GM18951 (cell line): ENCODE measurements around the gene EXD2.
"Not testable (repeated sequence)": the region's sequence is repeated elsewhere in the genome, so short reads cannot be mapped to it uniquely, and the experiment has no call there.

ENCODE experiments used
- POLR2A ChIP-seq: IDR thresholded peaks from 4 replicates; pipeline ENCODE4 v1.6.1; 2011; ENCODE audit warnings: mild to moderate bottlenecking; ENCODE audit not compliant: insufficient read length, insufficient read depth; ENCODE audit errors: extremely low read depth
- in situ Hi-C: fragments of 300-500 bp; cut with MboI; formaldehyde crosslinking; loops from one replicate; pipeline ENCODE4 v1.12.0; 2022; ENCODE audit warnings: low sequenced_read_pairs, mixed read lengths, inconsistent platforms; ENCODE audit not compliant: unreplicated experiment

Gene EXD2

DNA sequence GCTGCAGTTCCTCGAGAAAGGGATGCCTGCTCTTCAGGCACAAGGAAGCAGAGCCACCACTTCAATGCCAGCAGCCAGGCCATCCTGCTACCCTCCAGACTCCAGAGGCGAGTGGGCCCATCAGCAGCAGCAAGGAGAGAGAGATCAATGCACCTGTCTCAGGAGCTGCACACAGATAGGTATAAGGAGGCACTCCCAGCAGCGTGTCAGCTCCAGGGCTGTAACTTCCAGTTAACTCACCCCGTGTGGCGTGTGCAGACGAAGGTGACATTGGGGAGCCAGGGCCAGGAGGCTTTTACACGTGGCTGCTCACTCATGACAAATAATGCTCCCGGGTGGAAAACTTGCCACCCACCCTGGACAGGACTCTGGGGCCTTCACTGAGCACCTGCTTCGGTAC lies 92.9 kb downstream of the EXD2 start:
- no peak for TF ChIP-seq POLR2A
- in situ Hi-C loops, result no loop called here

DNA sequence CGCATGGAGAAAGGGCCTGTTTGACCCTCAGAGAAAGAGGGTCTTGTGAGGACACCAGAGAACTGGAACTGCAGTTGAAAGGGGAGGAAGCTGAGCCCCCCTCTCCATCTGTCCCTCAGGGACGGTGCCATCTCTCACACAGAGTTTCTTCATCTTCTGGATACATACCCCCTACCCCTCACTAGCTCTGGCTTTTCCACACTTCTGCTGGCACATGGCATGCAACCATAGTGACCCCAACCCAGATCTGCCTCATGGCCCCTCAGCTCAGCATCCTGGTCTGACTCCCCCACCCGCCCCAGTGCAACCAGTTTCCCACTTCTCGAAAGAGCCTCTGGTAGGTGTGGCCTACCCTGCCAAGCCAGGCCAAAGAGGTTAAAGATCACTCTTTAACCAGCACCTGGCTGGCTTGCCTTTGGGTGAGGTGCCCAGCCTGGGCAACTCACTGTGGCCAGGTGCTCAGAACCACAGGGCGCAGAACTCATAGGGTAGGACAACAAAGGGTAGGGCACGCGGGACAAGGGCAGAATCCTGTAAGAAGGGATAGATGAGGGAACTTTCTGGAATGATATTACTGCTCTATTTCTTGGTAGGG lies 94.5 kb downstream of the EXD2 start:
- in situ Hi-C loops, result no loop called here
- TF ChIP-seq POLR2A, result no peak

DNA sequence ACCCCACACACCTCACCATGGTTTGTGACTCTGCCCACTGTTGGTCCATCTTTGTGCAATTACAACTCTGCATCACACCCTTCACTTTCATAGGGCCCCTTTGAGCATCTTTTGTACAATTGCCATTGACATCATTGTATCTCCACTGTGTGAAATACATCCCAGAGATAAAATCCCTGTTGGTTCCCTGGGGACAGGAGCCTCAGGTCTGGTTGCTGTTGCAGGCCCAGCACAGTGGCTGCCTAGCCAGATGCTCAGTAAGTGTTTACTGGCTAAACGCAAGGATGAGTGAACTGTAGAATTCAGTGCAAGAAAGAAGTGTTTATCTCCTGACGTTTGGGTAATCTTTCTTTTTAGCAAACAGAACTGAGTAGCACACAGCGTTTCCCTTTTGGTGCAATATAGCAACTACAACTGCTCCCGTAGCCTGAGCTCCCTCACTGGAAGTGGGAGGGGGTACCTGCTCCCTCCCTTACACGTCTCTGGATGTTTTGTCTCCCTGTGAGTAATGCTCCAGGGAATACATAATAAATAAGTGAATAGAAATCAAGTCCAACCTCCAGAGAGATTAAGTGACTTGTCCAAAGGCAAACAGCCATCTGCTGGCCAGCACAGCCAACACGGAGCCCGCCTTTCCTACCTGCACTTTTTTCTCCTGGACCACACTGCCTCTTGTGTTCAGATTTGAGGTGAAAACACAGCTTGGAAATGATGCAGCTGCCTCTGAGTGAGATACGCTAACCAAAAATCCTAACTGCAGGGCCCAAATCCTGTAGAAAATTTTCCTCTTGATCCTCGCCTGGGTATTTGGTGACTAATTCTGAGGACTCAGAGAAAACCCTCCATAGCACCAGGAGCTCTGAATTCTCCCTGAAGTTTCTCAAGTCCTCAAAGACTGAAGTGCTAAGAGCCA lies 96.1 kb downstream of the EXD2 start:
- TF ChIP-seq POLR2A, result no peak
- in situ Hi-C loops, result no loop called here

DNA sequence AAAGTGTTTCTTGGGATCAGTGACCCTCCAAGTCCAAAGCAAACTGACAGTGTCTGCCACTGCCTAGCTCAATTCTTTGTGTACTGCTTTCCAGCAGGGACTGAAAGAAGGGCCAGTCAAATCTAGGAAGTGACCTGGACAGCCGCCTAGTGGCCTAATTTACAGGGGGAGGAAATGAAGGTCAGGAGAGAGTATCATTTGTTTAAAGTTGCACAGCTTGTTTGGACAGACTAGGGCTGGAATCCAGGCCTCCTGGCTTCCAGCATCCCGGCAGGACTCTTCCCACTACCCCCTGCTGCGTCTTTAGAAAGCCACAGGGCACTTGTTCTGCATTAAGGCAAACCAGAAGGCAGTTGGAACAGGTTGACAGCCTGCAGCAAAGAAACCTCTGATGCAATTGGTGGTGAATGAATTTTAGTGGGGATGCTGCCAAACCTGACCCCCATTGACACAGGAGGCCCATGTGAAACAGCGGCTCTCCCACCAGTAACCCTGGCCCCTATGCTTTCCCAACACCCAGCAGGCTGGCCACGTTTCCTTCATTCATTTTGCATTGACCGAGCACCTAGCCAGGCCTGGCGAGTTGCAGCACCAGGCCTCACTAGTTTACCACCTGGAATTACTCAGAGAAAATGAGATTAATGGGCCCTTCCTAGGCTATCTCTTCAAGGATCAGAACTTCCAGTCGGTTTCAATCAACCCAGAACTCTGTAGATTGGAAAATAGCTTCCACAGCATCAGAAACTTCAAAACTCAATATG lies 96.9 kb downstream of the EXD2 start:
- in situ Hi-C loops, result no loop called here
- no peak for TF ChIP-seq POLR2A

DNA sequence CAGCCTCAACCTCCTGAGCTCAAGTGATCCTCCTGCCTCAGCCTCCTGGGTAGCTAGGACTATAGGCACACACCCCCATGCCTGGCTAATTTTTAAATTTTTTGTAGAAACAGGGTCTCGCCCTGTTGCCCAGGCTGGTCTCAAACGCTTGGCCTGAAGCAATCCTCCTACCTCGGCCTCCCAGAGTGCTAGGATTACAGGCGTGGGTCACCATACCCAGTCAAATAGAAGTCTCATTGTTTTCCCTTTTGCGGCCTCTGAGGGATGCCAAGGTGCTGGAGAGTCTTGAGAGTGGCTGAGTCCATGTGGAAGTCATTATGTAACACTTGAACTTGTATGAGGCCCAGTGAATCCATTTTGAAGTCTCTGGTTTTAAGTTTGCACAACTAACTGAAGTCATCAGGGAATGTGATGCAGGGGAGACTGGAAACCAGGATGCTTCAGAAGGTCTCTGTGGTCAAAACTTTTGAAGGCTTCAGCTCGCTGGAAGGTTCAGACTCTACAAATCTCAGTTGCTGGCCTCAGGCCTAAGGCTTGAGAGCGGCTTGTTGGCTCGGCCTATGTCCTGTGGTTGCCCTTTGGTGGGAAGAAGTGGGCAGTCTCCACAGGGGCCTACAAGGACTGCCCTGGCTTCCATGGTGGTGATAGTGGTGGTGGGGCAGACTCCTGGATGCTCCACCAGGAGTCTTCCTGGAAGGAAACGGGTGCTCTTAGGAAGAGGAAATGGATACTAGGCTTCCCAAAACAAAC lies 97.8 kb downstream of the EXD2 start:
- TF ChIP-seq POLR2A, result no peak
- in situ Hi-C loops, result no loop called here

DNA sequence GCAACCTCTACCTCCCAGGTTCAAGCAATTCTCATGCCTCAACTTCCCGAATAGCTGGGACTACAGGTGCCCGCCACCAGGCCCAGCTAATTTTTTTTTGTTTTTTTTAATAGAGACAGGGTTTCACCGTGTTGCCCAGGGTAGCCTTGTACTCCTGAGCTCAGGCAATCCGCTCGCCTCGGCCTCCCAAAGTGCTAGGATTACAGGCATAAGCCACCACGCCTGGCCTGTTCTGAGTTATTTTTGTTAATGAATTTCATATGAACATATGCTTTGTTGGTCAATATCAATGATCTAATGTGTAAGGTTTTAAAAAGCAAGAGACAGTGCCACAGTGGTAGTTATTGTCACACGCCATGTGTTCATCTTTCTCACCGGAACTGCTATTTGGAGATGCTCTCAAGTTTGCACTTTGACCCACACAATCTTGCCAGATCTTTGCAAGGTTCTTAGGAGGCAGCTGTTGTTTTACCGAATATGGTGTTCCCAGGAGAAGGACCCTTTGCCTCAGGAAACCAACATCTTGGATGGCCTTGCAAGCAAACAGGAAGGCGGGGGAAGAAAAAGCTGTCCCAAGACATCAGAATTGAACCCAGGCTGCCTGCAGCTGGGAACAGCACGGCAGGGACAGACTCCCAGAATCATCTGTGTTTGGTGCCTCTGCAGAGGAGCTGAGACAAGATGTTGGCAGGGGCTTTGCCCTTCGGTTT lies 98.7 kb downstream of the EXD2 start:
- TF ChIP-seq POLR2A, result no peak
- in situ Hi-C loops, result no loop called here

DNA sequence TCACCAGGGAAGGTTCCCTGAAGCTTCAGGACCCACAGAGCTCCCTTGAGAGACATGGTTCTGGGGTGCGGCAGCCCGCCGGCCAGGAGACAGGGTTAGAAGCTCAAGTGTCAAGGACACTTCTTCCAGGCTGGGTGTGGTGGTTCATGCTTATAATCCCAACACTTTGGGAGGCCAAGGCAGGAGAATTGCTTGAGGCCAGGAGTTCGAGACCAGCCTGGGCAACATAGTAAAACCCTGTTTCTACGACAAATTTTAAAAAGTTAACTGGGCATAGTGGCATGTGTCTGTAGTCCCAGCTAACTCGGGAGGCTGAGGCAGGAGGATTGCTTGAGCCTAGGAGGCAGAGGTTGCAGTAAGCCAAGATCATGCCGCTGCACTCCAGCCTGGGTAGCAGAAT lies 99.6 kb downstream of the EXD2 start:
- in situ Hi-C loops, result not testable (repeated sequence)

DNA sequence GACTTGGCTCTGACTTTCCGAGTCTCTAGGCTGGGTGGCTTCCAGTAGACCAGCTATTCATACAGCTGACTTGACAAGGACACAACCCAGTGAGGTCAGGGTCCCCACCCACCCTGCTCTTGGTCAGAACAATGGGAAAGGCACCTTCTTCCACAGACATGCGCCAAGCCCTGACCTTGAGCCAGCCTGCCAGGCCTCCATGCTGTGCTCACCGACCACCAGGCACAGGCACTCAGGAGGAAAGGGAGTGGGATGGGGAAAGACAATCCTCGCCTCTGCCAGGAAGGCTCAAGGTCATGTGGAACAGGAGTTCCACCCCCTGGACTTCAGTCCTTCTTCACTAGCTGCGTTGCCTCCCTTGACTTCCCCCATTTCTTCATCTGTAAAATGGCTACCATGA lies 100.1 kb downstream of the EXD2 start:
- in situ Hi-C loops, result no loop called here
- TF ChIP-seq POLR2A, result no peak

DNA sequence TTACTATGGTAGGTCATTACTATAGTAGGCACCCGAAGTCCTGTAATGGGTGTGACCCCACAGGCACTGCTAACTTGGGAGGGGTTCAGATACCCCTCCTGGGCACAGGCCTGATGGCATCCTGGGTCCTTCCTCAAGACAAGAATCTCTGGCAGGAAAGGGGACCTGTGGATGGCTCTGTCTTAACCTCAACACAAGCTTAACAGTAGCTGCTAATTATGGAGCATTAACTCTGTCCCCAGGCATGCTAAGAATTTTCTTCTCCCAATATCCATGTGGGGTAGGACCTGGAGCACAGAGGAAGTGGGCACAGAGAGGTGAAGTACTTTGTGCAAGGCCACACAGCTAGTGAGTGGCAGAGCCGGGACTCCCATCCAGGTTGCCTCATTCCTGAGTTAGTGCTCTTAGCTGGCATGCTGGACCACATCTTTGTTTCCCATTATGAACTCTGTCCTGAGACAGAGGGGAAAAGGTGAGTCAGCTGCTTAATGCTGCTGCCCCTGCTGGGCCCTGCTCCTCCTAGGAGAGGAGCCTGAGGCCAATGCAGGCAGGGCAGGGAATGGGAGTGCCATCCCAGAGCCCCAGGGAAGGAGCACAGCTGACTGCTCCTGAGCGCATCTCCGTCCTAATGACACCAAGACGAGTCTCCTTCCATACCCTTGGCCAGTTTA lies 100.7 kb downstream of the EXD2 start:
- no peak for TF ChIP-seq POLR2A
- in situ Hi-C loops, result no loop called here
